Stromal cell of bone marrow (primary cell): ENCODE data around the gene ADPRHL1.
"Not testable (repeated sequence)": the region's sequence is repeated elsewhere in the genome, so short reads cannot be mapped to it uniquely, and the experiment has no call there.

Experiments used
- DNase-seq: peaks from one replicate; pipeline ENCODE4 v3.0.0-alpha.2; 2012; ENCODE audit warnings: low read depth

Gene ADPRHL1

DNA sequence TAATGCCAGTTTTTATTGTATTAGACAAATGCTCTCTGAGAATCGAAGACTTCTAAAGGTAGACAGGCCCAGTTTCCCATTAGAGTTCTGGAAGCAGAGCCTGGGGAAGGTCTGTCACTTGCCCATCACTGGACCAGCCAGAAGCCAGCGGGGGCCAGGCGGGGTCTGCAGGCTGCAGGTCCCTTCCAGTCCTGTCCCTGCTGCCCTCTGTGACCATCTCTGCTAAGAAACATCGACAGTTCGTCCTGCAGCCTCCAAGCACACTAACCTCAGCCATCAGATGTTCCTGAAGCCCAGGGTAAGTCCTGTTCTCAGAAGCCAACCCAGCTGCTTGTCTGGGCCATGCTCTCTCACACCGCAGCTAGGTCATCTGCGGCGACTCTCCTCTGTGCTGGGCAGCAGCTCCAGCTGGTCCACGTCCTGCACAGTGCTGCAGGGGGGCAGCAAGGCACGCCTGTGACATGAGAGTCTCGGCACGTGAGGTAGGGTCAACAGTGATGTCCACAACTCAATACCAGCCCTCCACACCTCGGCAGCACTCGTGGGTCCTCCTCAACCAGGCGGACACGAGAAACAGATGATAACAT, 2.9 kb upstream of the ADPRHL1 start:
- DNase-seq, result no peak

GRCh38 chr13:113455384-113455783, 2.1 kb upstream of the ADPRHL1 start:
- DNase-seq, result no peak

DNA sequence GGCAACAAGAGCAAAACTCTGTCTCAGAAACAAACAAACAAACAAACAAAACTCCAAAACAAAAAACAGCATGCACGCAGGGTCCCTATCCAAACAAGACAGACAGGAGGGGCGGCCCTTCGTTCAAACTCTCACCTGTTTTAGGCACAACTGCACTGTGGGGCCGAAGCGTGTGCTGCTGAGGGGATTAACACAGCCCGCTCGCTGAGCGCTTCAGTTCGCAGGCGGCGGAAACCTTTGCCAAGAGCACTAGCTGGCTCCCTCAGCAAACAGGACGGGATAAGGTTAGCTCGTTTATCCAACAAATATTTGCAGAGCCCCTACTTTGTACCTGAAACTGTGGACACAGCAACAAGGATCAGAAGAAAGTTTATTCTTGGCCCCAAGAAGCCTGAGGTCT, 1.6 kb upstream of the ADPRHL1 start:
- DNase-seq, result no peak

DNA sequence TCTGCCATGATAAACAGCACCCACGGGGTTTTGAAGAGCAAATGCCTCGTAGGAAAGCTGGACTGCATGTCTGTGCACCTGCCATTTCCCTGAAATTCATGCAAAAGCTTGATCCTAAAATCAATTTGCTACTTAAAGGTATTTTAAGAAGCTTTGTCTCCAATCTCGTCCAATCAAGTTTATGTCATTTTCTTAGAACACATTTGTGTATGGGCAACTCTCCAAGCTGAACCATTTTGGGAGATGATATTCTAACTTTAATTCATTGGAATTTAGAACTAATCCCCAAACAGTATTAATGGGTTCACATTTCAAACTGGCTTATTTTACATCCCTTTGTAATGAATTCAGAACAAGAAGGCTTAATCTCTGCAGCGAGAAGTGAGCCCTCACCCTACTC, 822 bp downstream of the ADPRHL1 start:
- no peak for DNase-seq

DNA sequence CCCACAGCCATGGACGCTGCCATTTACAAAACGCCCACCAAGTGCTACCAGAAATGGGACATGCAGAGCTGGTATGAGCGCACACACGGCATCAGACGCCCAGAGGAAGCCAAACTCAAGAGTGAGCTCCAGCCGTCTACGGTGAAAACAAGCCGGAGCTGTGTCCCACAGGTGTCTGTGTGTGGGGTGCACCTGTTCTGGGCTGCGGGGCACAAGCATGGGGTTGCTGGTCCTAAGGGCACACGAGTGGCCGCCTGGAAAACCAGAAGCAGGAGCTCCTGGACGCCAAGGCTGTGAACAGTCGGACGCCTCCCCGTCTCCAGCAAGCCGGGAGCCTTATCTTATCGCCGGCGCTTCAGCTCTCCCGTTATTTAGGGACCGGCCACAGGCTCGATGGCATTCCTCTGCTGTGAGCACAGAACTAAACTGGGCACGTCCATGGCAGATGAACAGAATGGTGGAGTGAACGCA, 1.3 kb downstream of the ADPRHL1 start:
- DNase-seq, result no peak

GRCh38 chr13:113450861-113451620, 2.2 kb downstream of the ADPRHL1 start:
- DNase-seq, result not testable (repeated sequence)

DNA sequence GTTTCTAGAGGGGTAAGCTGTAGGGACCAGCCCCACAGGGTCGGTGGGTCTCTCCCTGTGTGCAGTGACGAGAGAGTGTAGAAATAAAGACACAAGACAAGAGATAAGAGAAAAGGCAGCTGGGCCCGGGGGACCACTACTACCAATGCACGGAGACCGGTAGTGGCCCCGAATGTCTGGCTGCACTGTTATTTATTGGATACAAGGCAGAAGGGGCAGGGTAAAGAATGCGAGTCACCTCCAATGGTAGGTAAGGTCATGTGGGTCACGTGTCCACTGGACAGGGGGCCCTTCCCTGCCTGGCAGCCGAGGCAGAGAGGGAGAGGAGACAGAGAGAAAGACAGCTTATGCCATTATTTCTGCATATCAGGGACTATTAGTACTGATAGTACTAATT, 2.9 kb downstream of the ADPRHL1 start:
- not testable (repeated sequence) for DNase-seq

GRCh38 chr13:113449693-113450347, 3.5 kb downstream of the ADPRHL1 start:
- DNase-seq, result no peak

DNA sequence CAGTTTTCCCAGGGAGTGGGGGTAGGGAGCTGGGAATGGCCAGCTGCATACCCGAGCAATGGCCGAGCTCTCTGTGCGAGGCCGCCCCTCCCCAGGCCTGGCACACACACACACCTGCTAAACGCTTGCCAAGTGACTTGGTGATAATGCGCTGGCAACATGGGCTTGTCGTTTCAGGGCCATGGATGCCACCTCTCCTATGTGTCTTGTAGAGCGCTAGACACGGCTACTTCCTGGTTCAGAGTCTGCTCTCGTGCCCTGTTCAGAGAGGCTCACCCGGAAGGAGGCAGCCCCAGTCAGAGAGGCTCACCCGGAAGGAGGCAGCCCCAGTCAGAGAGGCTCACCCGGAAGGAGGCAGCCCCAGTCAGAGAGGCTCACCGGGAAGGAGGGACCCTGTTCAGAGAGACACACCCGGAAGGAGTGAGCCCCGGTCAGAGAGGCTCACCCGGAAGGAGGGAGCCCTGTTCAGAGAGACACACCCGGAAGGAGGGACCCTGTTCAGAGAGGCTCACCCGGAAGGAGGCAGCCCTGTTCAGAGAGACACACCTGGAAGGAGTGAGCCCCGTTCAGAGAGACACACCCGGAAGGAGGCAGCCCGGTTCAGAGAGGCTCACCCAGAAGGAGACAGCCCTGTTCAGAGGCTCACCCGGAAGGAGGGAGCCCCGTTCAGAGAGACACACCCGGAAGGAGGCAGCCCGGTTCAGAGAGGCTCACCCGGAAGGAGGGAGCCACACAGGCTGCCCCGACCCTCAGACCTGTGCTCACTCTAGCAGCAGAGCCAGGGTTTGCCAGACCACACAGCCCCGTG, 4.2 kb downstream of the ADPRHL1 start:
- DNase-seq, result peak; percentile 51

GRCh38 chr13:113448545-113448884, 4.8 kb downstream of the ADPRHL1 start:
- DNase-seq, result no peak

DNA sequence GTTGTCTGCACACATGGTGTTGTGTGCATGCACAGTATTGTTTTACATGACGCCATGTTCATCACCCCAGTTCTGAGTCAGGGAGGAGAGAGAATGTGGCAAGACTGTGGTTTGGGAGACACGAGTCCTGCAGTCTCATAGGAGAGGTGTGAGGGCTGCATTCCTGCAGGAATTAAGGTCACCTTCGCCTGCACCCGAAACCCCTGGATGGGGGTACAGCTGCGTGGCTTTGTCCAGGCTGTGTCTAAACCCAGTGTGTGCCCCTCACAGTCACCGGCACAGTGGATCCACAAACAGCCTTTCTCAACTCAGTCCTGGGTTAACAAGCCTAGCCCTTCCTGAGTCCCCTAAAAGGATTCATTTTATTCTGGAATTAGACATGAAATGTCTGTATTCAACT, 5.7 kb downstream of the ADPRHL1 start:
- no peak for DNase-seq

DNA sequence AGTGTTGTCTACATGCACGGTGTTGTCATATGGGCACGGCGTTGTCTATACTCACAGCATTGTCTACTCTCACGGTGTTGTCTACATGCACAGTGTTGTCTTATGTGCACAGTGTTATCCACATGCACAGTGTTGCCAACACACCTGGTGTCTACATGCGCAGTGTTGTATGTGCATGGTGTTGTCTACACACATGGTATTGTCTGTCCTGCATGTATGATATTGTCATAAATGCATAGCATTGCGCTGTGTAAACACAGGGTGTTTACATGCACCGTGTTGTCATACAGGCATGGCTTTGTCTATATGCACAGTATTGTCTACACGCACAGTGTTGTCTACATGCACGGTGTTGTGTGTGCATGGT, 6.8 kb downstream of the ADPRHL1 start:
- no peak for DNase-seq

GRCh38 chr13:113445791-113446487, 7.3 kb downstream of the ADPRHL1 start:
- no peak for DNase-seq

DNA sequence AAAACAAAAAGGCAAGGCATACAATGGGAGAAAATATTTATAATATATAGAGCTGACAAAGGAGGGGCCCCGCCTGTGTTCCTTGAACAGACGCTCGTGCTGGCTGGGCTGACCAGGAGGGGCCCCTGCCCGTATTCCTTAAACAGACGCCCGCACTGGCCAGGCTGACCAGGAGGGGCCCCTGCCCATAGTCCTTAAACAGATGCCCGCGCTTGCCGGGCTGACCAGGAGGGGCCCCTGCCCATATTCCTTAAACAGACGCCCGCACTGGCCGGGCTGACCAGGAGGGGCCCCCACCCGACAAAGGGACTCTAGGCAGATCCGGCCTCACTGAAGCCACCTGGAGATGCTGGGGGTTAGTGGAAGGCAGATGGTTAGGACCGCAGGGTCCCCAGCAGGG, 9.3 kb downstream of the ADPRHL1 start:
- DNase-seq, result no peak

GRCh38 chr13:113442985-113443362, 10.3 kb downstream of the ADPRHL1 start:
- DNase-seq, result no peak

DNA sequence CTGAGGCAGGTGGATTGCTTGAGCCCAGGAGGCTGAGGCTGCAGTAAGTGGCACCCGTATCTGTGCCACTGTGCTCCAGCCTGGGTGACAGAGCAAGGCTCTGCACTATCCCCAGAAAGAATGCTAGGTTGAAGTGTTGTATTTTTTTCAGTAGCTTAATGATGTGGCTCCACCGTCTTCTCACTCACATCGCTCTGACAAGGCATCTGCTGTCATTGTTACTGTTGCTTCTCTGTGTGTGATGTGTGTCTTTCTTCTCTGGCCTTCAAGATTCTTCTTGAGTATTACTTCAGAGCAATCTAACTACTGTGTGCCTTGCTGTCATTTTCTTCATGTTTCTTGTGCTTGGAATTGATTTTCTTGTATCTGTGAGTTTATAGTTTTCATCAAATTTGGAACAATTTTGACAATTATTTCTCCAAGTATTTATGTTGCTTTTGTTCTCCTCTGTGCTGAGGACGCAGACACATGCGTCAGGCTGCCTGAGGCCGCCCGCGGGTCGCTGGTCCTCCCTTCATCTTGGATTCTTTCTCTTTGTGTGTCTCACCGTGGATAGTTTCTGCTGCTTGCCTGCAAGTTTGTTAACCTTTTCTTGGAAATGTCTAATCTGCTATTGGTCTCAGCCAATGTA, 10.8 kb downstream of the ADPRHL1 start:
- no peak for DNase-seq

GRCh38 chr13:113441661-113442060, 11.6 kb downstream of the ADPRHL1 start:
- no peak for DNase-seq

GRCh38 chr13:113437408-113438010, 15.8 kb downstream of the ADPRHL1 start:
- no peak for DNase-seq

- not testable (repeated sequence) for DNase-seq
Observed at GRCh38 chr13:113436866-113437265, 16.4 kb downstream of the ADPRHL1 start.

- not testable (repeated sequence) for DNase-seq
Observed at GRCh38 chr13:113435907-113436306, 17.4 kb downstream of the ADPRHL1 start.

GRCh38 chr13:113433391-113433916, 19.8 kb downstream of the ADPRHL1 start:
- no peak for DNase-seq
